ENCODE data around the gene CFAP20DC. TPM values are rescaled to one million over a fixed set of nuclear protein-coding genes. Genes with fewer than 3 reads are reported as not detected.
"Not testable (repeated sequence)": the region's sequence is repeated elsewhere in the genome, so short reads cannot be mapped to it uniquely, and the experiment has no call there.

Gene CFAP20DC
- total RNA-seq (2014; rRNA removed; shearing (Covaris generic)): 3.9 and 8.8 TPM in 2 replicates

- peak; percentile 88 for DNase-seq (ENCODE audit: low spot score)
Measured at GRCh38 chr3:59049671-59050331, at the start of gene CFAP20DC. Gene CFAP20DC, minus strand, starts transcription at chr3:59050025. Its CDS starts 394 bp downstream, at chr3:59049631.

GRCh38 chr3:59098516-59098915, 48.7 kb upstream of the CFAP20DC start:
- not testable (repeated sequence) for DNase-seq (ENCODE audit: low spot score)

GRCh38 chr3:59094446-59094845, 44.6 kb upstream of the CFAP20DC start:
- DNase-seq (ENCODE audit: low spot score): no peak

- DNase-seq (ENCODE audit: low spot score): no peak
Measured at GRCh38 chr3:59093521-59093920, 43.7 kb upstream of the CFAP20DC start.

GRCh38 chr3:59088761-59089160, 38.9 kb upstream of the CFAP20DC start:
- no peak for DNase-seq (ENCODE audit: low spot score)

GRCh38 chr3:59085976-59086375, 36.2 kb upstream of the CFAP20DC start:
- DNase-seq (ENCODE audit: low spot score): no peak

GRCh38 chr3:59084583-59084982, 34.8 kb upstream of the CFAP20DC start:
- no peak for DNase-seq (ENCODE audit: low spot score)

GRCh38 chr3:59082106-59082505, 32.3 kb upstream of the CFAP20DC start:
- DNase-seq (ENCODE audit: low spot score): no peak

GRCh38 chr3:59081071-59081470, 31.2 kb upstream of the CFAP20DC start:
- DNase-seq (ENCODE audit: low spot score): no peak

- DNase-seq (ENCODE audit: low spot score): no peak
Measured at GRCh38 chr3:59079962-59080361, 30.1 kb upstream of the CFAP20DC start.

GRCh38 chr3:59074764-59075163, 24.9 kb upstream of the CFAP20DC start:
- DNase-seq (ENCODE audit: low spot score): no peak

GRCh38 chr3:59072681-59073080, 22.9 kb upstream of the CFAP20DC start:
- no peak for DNase-seq (ENCODE audit: low spot score)

GRCh38 chr3:59069838-59070237, 20.0 kb upstream of the CFAP20DC start:
- no peak for DNase-seq (ENCODE audit: low spot score)

- no peak for DNase-seq (ENCODE audit: low spot score)
Measured at GRCh38 chr3:59065240-59065639, 15.4 kb upstream of the CFAP20DC start.

GRCh38 chr3:59064728-59065127, 14.9 kb upstream of the CFAP20DC start:
- no peak for DNase-seq (ENCODE audit: low spot score)

GRCh38 chr3:59064276-59064675, 14.5 kb upstream of the CFAP20DC start:
- no peak for DNase-seq (ENCODE audit: low spot score)

- DNase-seq (ENCODE audit: low spot score): no peak
Measured at GRCh38 chr3:59056706-59057105, 6.9 kb upstream of the CFAP20DC start.

GRCh38 chr3:59052803-59053411, 3.1 kb upstream of the CFAP20DC start:
- DNase-seq (ENCODE audit: low spot score): peak; percentile 8

- not testable (repeated sequence) for DNase-seq (ENCODE audit: low spot score)
Measured at GRCh38 chr3:59050811-59051414, 1.1 kb upstream of the CFAP20DC start.

- DNase-seq (ENCODE audit: low spot score): no peak
Measured at GRCh38 chr3:59046839-59047238, 3.0 kb downstream of the CFAP20DC start.

GRCh38 chr3:59043391-59043790, 6.4 kb downstream of the CFAP20DC start:
- DNase-seq (ENCODE audit: low spot score): no peak

- DNase-seq (ENCODE audit: low spot score): no peak
Measured at GRCh38 chr3:59040902-59041301, 8.9 kb downstream of the CFAP20DC start.

- DNase-seq (ENCODE audit: low spot score): no peak
Measured at GRCh38 chr3:59027607-59028006, 22.2 kb downstream of the CFAP20DC start.
